ENCODE results near the gene EEIG1.

Gene EEIG1

GRCh38 chr9:127959841-127960409 lies 20.9 kb downstream of the EEIG1 start:
- no peak for DNase-seq (ENCODE audit: low spot score)

- no peak for DNase-seq (ENCODE audit: low spot score)
Observed at GRCh38 chr9:127959398-127959797, 21.4 kb downstream of the EEIG1 start.

GRCh38 chr9:127958728-127959127 lies 22.1 kb downstream of the EEIG1 start:
- DNase-seq (ENCODE audit: low spot score), result no peak

GRCh38 chr9:127955294-127956015 lies 25.3 kb downstream of the EEIG1 start:
- DNase-seq (ENCODE audit: low spot score), result peak; percentile 71

GRCh38 chr9:127954831-127955293 lies 25.9 kb downstream of the EEIG1 start:
- DNase-seq (ENCODE audit: low spot score), result peak; percentile 77

- DNase-seq (ENCODE audit: low spot score), result peak; percentile 42
Observed at GRCh38 chr9:127953768-127954505, 26.9 kb downstream of the EEIG1 start.

GRCh38 chr9:127953154-127953553 lies 27.6 kb downstream of the EEIG1 start:
- DNase-seq (ENCODE audit: low spot score), result no peak

- DNase-seq (ENCODE audit: low spot score), result peak; percentile 99
Observed at GRCh38 chr9:127950513-127951289, 30.1 kb downstream of the EEIG1 start.

- peak; percentile 87 for DNase-seq (ENCODE audit: low spot score)
Observed at GRCh38 chr9:127949827-127950512, 30.8 kb downstream of the EEIG1 start.

GRCh38 chr9:127947841-127948710 lies 32.7 kb downstream of the EEIG1 start:
- no peak for DNase-seq (ENCODE audit: low spot score)

GRCh38 chr9:127946728-127947127 lies 34.1 kb downstream of the EEIG1 start:
- no peak for DNase-seq (ENCODE audit: low spot score)

- no peak for DNase-seq (ENCODE audit: low spot score)
Observed at GRCh38 chr9:127945942-127946341, 34.8 kb downstream of the EEIG1 start.

- DNase-seq (ENCODE audit: low spot score), result no peak
Observed at GRCh38 chr9:127945338-127945737, 35.5 kb downstream of the EEIG1 start.

- no peak for DNase-seq (ENCODE audit: low spot score)
Observed at GRCh38 chr9:127944586-127945218, 36.1 kb downstream of the EEIG1 start.

GRCh38 chr9:127943731-127944144 lies 37.1 kb downstream of the EEIG1 start:
- peak; percentile 90 for DNase-seq (ENCODE audit: low spot score)

GRCh38 chr9:127943011-127943662 lies 37.7 kb downstream of the EEIG1 start:
- DNase-seq (ENCODE audit: low spot score), result no peak

GRCh38 chr9:127942216-127943010 lies 38.4 kb downstream of the EEIG1 start:
- DNase-seq (ENCODE audit: low spot score), result no peak

GRCh38 chr9:127941961-127942215 lies 38.9 kb downstream of the EEIG1 start:
- DNase-seq (ENCODE audit: low spot score), result no peak

Measured in globus pallidus (tissue), 1 donor.